Measurements from ENCODE around the gene NRTN. TPM values are rescaled to one million over a fixed set of nuclear protein-coding genes. Genes with fewer than 3 reads are reported as not detected.
"Not testable (repeated sequence)": the region's sequence is repeated elsewhere in the genome, so short reads cannot be mapped to it uniquely, and the experiment has no call there.

Gene NRTN
- total RNA-seq, 1 donor from 2014 or later, result 0.64 TPM

- intact Hi-C loops (cut with micrococcal nuclease), result no loop called here
Observed at GRCh38 chr19:5864725-5865486, 60.0 kb downstream of the NRTN start.

- intact Hi-C loops (cut with micrococcal nuclease), result no loop called here
Observed at GRCh38 chr19:5865772-5866171, 60.9 kb downstream of the NRTN start.

- intact Hi-C loops (cut with micrococcal nuclease), result no loop called here
Observed at GRCh38 chr19:5867201-5868136, 62.6 kb downstream of the NRTN start.

- intact Hi-C loops (cut with micrococcal nuclease), result no loop called here
Observed at GRCh38 chr19:5870986-5871394, 66.1 kb downstream of the NRTN start.

- intact Hi-C loops (cut with micrococcal nuclease), result no loop called here
Observed at GRCh38 chr19:5873617-5874199, 68.8 kb downstream of the NRTN start.

GRCh38 chr19:5874496-5874895 is 69.6 kb downstream of the NRTN start:
- intact Hi-C loops (cut with micrococcal nuclease), result not testable (repeated sequence)

GRCh38 chr19:5877427-5877826 is 72.6 kb downstream of the NRTN start:
- intact Hi-C loops (cut with micrococcal nuclease), result no loop called here

- intact Hi-C loops (cut with micrococcal nuclease), result no loop called here
Observed at GRCh38 chr19:5877882-5878281, 73.0 kb downstream of the NRTN start.

Other genes with a start within 250 kb of the NRTN start
- gene TINCR, start 237.1 kb upstream of the NRTN start, total RNA-seq, result 0.76 and 0.83 TPM in 2 replicates
- 95.9 and 116 TPM in 2 replicates for gene SAFB2, start 182.3 kb upstream of the NRTN start, total RNA-seq
- 127 and 135 TPM in 2 replicates for gene SAFB, start 182.0 kb upstream of the NRTN start, total RNA-seq
- 44.4 TPM in 2 replicates for gene MICOS13, start 124.6 kb upstream of the NRTN start, total RNA-seq
- 2.0 and 2.4 TPM in 2 replicates for gene HSD11B1L, start 124.0 kb upstream of the NRTN start, total RNA-seq
- 692 and 713 TPM in 2 replicates for gene RPL36, start 114.8 kb upstream of the NRTN start, total RNA-seq
- 82.2 and 82.9 TPM in 2 replicates for gene LONP1, start 84.9 kb upstream of the NRTN start, total RNA-seq
- not detected in 2 replicates for gene CATSPERD, start 84.4 kb upstream of the NRTN start, total RNA-seq
- gene PRR22, start 20.3 kb upstream of the NRTN start, total RNA-seq, result 5.0 and 5.3 TPM in 2 replicates
- 48.8 and 53.7 TPM in 2 replicates for gene DUS3L, start 13.9 kb upstream of the NRTN start, total RNA-seq
- not detected in 2 replicates for gene FUT6, start 34.6 kb downstream of the NRTN start, total RNA-seq
- gene FUT3, start 46.4 kb downstream of the NRTN start, total RNA-seq, result 0.17 TPM in 1 of 2 replicates, not detected in the other
- not detected in 2 replicates for gene FUT5, start 65.5 kb downstream of the NRTN start, total RNA-seq
- gene NDUFA11, start 98.7 kb downstream of the NRTN start, total RNA-seq, result 220 and 230 TPM in 2 replicates
- gene VMAC, start 99.8 kb downstream of the NRTN start, total RNA-seq, result 10.0 and 10.7 TPM in 2 replicates
- 13.0 and 15.5 TPM in 2 replicates for gene CAPS, start 109.2 kb downstream of the NRTN start, total RNA-seq
- 98.6 and 101 TPM in 2 replicates for gene RANBP3, start 173.1 kb downstream of the NRTN start, total RNA-seq

Measured in T-helper 1 cell treated with Interleukin-12 subunit alpha and Interleukin-12 subunit beta and Interleukin-4 antibody, amounts not matched to agents 30 ng/mL and 1 ng/mL, for 36 hours (primary cell).